Renal pelvis (tissue), 4 donors: ENCODE results near the gene ZBTB20. TPM values are rescaled to one million over a fixed set of nuclear protein-coding genes. Genes with fewer than 3 reads are reported as not detected.

ENCODE experiments used
- DNase-seq: peaks from one replicate; pipeline ENCODE4 v3.0.0-alpha.2; 2013
- polyA plus RNA-seq, 3 donors: library from polyadenylated mRNA; unstranded; fragments of 120-200 nt; gene quantifications; one replicate each; pipeline ENCODE4 v1.2.1, GENCODE V29; 2013; ENCODE audit not compliant: insufficient read length in 3 of 3

ZBTB20 gene
- polyA plus RNA-seq, 3 donors = 4.4 to 6.3 (median 5.9) TPM

DNA sequence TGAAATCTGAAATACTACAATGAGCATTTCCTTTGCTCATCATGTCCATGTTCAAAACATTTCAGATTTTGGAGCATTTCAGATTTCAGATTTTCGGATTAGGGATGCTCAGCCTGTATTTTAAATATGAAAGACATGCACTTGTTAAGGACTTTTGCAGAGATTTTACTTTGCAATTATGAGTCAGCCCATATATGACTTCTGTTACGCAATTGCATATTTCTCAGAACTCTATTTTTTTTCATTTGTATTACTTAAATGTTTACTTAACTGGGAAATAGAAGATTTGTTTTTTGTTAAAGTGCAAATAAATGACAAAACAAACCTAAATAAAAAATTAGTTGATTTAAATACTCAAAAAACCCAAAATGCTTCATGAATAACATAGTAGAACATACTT, 376.2 kb downstream of the ZBTB20 start:
- DNase-seq = no peak

- DNase-seq = no peak
Observed at GRCh38 chr3:114764056-114764492, 383.0 kb downstream of the ZBTB20 start.

DNA sequence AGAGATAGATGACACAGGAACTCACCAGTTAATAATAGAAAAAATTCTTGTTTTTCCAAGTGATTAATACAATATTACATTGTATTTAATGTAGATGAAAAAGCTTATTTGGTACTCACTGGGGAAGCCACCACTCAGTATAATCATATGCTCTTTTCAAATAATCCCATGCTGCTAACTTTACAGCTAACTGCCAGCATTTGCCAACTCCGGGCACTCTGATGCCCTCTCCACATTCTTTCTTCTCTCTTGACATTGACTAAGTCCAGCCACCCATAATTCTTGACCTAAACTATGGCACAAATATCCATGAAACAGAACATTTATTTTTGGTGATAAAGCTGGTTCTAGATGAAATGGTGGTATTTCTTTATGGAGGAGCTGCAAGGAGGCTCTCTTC, 384.9 kb downstream of the ZBTB20 start:
- DNase-seq = no peak

GRCh38 chr3:114760679-114761078, 386.4 kb downstream of the ZBTB20 start:
- DNase-seq = no peak

- no peak for DNase-seq
Observed at GRCh38 chr3:114758831-114759699, 388.0 kb downstream of the ZBTB20 start.

DNA sequence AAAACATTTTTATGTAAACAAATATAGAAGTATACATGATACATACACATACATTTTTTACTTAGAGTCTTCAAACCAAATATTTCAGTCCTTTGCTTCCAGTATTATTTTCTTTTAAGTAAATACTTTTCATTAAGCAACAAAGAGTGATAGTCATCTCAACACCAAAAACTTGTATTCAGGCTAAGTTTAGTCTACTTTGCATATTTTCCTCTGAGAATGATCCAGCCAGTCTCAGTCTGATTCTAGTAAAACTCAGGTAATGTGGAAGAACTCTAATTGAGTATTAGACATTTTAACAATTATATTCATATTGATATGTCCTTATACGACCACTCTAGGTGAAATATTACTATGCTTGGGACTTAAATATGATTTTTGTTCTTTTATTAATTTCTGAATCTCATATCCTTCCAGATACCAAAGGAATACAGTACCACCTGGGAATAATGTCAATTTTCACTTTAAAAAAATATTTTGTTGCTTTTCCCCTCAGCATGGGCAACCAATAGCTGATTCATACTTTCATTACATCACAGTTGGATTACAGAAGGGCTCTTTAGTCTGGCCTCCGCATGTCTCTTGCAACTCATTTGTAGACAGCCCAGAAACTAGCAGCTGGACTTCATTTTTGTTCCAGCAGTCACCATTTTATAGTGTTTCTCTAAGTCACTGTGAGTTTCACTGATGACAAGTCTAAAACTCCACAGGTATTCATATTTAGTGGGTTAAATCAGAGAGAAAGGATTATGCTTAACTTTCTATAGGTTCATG, 390.4 kb downstream of the ZBTB20 start:
- no peak for DNase-seq

GRCh38 chr3:114746502-114746901, 400.6 kb downstream of the ZBTB20 start:
- DNase-seq = no peak

GRCh38 chr3:114745322-114746240, 401.5 kb downstream of the ZBTB20 start:
- no peak for DNase-seq

- DNase-seq = no peak
Observed at GRCh38 chr3:114743746-114744485, 403.2 kb downstream of the ZBTB20 start.

DNA sequence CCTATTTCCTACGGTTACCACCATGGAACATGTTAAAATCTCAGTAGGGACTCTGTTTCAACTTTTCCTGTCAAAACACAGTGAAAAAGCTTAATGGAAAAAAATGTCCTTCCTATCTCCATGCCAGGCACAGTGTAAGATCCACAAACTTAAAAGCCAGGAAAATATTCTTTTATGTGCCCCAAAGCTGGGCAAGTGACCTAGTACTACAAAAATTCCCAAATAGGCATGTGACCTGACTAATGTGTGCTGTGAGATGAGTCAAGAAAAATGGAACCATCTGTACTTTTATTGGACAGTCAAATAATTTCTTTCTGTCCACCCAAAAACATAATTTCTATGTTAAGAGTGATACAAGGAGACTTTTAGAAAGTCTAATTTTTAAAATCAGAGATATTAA, 406.0 kb downstream of the ZBTB20 start:
- no peak for DNase-seq

DNA sequence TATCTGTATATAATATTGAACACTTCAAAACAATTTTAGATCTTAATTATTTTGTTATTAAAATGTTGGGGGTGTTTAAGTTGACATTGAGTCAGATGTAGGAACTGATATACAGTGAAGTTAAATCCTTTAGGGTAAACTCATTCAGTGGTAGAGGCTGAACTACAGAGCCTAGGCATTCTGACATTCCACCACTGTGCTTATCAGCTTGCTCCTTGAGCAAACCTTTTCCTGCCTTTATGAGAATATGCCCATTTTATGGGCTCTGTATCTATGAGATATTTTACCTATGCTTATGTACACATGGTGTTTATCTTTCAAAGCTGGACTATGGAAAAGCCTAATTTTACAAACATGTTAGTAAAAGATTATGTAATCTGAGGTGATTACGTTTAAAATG, 407.5 kb downstream of the ZBTB20 start:
- no peak for DNase-seq

GRCh38 chr3:114732353-114732752, 414.7 kb downstream of the ZBTB20 start:
- no peak for DNase-seq

DNA sequence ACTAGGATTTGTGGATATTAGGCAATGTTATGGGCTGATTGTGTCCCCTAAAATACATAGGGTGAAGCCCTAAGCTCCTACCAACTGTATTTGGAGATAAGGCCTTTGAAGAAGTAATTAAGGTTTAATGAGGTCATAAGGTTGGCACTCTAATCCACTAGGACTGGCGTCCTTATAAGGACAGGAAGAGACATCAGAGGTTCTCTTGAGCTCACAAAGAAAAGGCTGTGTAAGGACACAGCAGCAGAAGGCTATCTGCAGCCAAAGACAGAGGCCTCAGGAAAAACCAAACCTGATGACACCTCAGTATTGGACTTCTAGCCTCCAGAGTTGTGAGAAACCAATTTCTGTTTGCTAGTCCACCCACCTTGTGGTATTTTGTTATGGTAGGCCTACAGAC, 416.7 kb downstream of the ZBTB20 start:
- no peak for DNase-seq

DNA sequence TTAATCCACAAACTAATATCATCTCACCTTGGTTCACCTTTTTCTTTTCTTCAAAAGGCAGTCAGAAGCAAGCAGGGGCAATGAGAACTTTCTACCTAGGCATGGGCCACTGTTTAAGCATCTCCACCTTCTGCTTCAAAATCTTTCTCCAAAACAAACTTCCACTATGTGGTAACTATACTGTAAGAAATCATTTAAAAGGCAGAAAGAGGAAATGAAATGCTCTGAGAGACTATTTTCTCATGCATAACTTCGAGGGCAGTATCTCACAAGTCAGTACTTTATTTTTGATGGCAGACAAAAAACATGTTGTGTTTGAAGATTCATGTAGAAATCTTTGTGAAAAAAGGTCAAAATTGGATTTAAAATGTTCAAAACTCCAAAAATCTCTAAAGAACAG, 419.7 kb downstream of the ZBTB20 start:
- no peak for DNase-seq

DNA sequence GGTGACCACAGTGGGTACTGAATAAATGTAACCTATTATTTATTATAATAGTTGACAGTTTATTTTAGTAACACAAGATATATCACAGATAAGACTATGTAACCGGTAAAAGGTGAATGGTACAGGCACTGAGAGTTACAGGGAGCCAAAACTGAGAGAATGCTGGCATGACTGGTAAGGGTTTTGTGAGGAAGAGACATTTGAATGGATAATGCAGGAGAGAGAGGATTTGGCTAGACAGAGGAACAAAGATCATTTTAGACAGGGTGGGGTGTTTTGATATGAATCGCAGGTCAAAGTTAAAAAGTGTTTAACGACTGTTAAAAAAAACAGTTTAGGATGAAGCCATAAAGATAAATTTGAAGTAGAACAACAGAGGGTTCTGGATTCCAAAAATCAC, 421.1 kb downstream of the ZBTB20 start:
- no peak for DNase-seq

- no peak for DNase-seq
Observed at GRCh38 chr3:114722530-114722929, 424.6 kb downstream of the ZBTB20 start.

GRCh38 chr3:114721864-114722263, 425.2 kb downstream of the ZBTB20 start:
- DNase-seq = no peak

DNA sequence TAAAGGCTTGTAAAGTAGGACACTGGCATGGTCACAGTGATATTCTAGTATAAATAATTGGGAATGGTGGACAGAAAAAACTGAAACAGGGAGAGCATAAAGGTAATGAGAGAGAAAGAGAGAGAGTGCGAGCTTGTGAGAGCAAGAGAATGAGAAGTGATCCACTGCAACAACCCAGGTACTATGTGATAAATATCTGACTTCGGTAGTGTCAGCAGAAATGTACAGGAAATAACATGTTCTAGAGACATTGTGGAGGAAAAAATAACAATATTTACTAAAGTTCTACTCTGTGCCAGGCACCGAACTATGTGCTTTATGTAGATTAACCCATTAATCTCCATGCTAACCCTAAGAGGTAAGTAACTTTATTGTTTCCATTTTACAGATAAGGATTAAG, 425.9 kb downstream of the ZBTB20 start:
- DNase-seq = no peak

- no peak for DNase-seq
Observed at GRCh38 chr3:114718898-114719210, 428.2 kb downstream of the ZBTB20 start.

- DNase-seq = no peak
Observed at GRCh38 chr3:114718071-114718897, 428.8 kb downstream of the ZBTB20 start.

GRCh38 chr3:114716916-114717315, 430.2 kb downstream of the ZBTB20 start:
- no peak for DNase-seq
